ENCODE results near the gene GFRA4. TPM values are rescaled to one million over a fixed set of nuclear protein-coding genes. Genes with fewer than 3 reads are reported as not detected.

GFRA4 gene
- total RNA-seq, 1 experiment from 2014 or later, result not detected

- H3K27ac ChIP-seq (ENCODE audit: low read length), result no peak overlapping the region
- POLR2A ChIA-PET, result no interaction called here
These were observed 15.9 kb upstream of the GFRA4 start for GRCh38 chr20:3678856-3679720.

GRCh38 chr20:3678198-3678597 lies 15.0 kb upstream of the GFRA4 start:
- DNase-seq (ENCODE audit: low read depth, low spot score), result no peak
- no peak for TF ChIP-seq REST (IDR thresholded peaks at IDR 0.05; ENCODE audit: insufficient read depth in 1 of 2, low read depth in 2 of 2, low read length in 1 of 2)
- no peak for TF ChIP-seq POLR2AphosphoS5 (IDR thresholded peaks at IDR 0.05; ENCODE audit: low read depth, low read length)
- H3K27me3 ChIP-seq (ENCODE audit: control insufficient read depth, insufficient read depth, low read length), result peaks cover 3% of the 10 kb centered on the region; the same call in 1 of the 2 replicates
- no peaks in the 10 kb centered on the region for H3K9me3 ChIP-seq (ENCODE audit: control insufficient read depth, insufficient read depth, low read depth, low read length)
- intact Hi-C loops (cut with micrococcal nuclease; ENCODE audit: unreplicated experiment), result loop anchor here (5.0 to 10.0 kb wide), 2 partner anchors 67 to 89 kb away; partner anchors contain the start of gene ADISSP
- no peaks in the 10 kb centered on the region for H3K4me1 ChIP-seq (ENCODE audit: control insufficient read depth, insufficient read depth, low read length)
- H3K4me3 ChIP-seq (ENCODE audit: low read depth in 2 of 2, low read length in 2 of 2), result no peak overlapping the region
- ATAC-seq, result no peak
- ChIA-PET POLR2A (no interaction called here), CTCF (no interaction called here)
- no TSS peak for BruUV-seq (replicated peaks)
- H3K36me3 ChIP-seq (ENCODE audit: control insufficient read depth, insufficient read depth, low read length), result 0 out of 2 replicates have a peak, but pooled peaks cover 2% of the 10 kb centered on the region
- in situ Hi-C loops (cut with HindIII; ENCODE audit: low pct_unique_long_range_greater_than_20kb, low sequenced_read_pairs), result no loop called here
- no peak overlapping the region for H3K27ac ChIP-seq (ENCODE audit: low read length)

More at GRCh38 chr20:3678856-3679720, 15.9 kb upstream of the GFRA4 start:
- intact Hi-C loops (cut with micrococcal nuclease; ENCODE audit: unreplicated experiment) (loop anchor here (5.0 to 10.0 kb wide), 2 partner anchors 66 to 88 kb away; partner anchors contain the start of gene ADISSP), in situ Hi-C loops (cut with HindIII; ENCODE audit: low pct_unique_long_range_greater_than_20kb, low sequenced_read_pairs) (no loop called here)
- Histone ChIP-seq H3K27me3 (ENCODE audit: control insufficient read depth, insufficient read depth, low read length) (peaks cover 3% of the 10 kb centered on the region; the same call in 1 of the 2 replicates), H3K36me3 (ENCODE audit: control insufficient read depth, insufficient read depth, low read length) (0 out of 2 replicates have a peak, but pooled peaks cover 2% of the 10 kb centered on the region), H3K9me3 (ENCODE audit: control insufficient read depth, insufficient read depth, low read depth, low read length) (no peaks in the 10 kb centered on the region), H3K4me3 (ENCODE audit: low read depth in 2 of 2, low read length in 2 of 2) (no peak overlapping the region), H3K4me1 (ENCODE audit: control insufficient read depth, insufficient read depth, low read length) (no peaks in the 10 kb centered on the region)
- DNase-seq (ENCODE audit: low read depth, low spot score) (no peak), ATAC-seq (no peak)
- no TSS peak for BruUV-seq (replicated peaks)
- TF ChIP-seq SIN3A (IDR thresholded peaks at IDR 0.05; ENCODE audit: borderline replicate concordance, insufficient read depth, low read depth, low read length), result no peak
- CTCF ChIA-PET, result no interaction called here

- intact Hi-C loops (cut with micrococcal nuclease; ENCODE audit: unreplicated experiment), result loop anchor here (5.0 to 10.0 kb wide), 2 partner anchors 67 to 90 kb away; partner anchors contain the start of gene ADISSP
- no peaks in the 10 kb centered on the region for H3K9me3 ChIP-seq (ENCODE audit: control insufficient read depth, insufficient read depth, low read depth, low read length)
- in situ Hi-C loops (cut with HindIII; ENCODE audit: low pct_unique_long_range_greater_than_20kb, low sequenced_read_pairs), result no loop called here
- CTCF ChIA-PET, result interaction anchor here (0.6 to 2.1 kb wide), 4 partner anchors 33 to 331 kb away, joined by 4 to 12 read pairs (median 8); partner anchors contain the start of gene ADISSP
- no peak for ATAC-seq
- TF ChIP-seq POLR2AphosphoS5 (IDR thresholded peaks at IDR 0.05; ENCODE audit: low read depth, low read length) (no peak), SIN3A (IDR thresholded peaks at IDR 0.05; ENCODE audit: borderline replicate concordance, insufficient read depth, low read depth, low read length) (no peak), CTCF (IDR thresholded peaks at IDR 0.05) (no peak), TCF7L2 (IDR thresholded peaks at IDR 0.05; ENCODE audit: low read depth, low read length) (no peak), REST (IDR thresholded peaks at IDR 0.05; ENCODE audit: insufficient read depth in 1 of 2, low read depth in 2 of 2, low read length in 1 of 2) (no peak)
- 0 out of 2 replicates have a peak, but pooled peaks cover 2% of the 10 kb centered on the region for H3K36me3 ChIP-seq (ENCODE audit: control insufficient read depth, insufficient read depth, low read length)
- no peaks in the 10 kb centered on the region for H3K4me1 ChIP-seq (ENCODE audit: control insufficient read depth, insufficient read depth, low read length)
- H3K27me3 ChIP-seq (ENCODE audit: control insufficient read depth, insufficient read depth, low read length), result peaks cover 6% of the 10 kb centered on the region; the same call in 1 of the 2 replicates
- no peak for DNase-seq (ENCODE audit: low read depth, low spot score)
- no TSS peak for BruUV-seq (replicated peaks)
- POLR2A ChIA-PET, result no interaction called here
- no peak overlapping the region for H3K4me3 ChIP-seq (ENCODE audit: low read depth in 2 of 2, low read length in 2 of 2)
- H3K27ac ChIP-seq (ENCODE audit: low read length), result no peak overlapping the region
These were observed 14.5 kb upstream of the GFRA4 start for GRCh38 chr20:3677733-3678132.
